Stimulated activated CD4-positive, alpha-beta T cell treated with anti-CD3 and anti-CD28 coated beads, Interleukin-15, amount 100 ng/mL, for 48 hours (primary cell): ENCODE results near the gene SKI.
A peak's percentile ranks its signal among the peaks of the same experiment; 100 is the strongest.

Experiments used
- DNase-seq, 2 donors: peaks; one replicate each; pipeline ENCODE4 v3.0.0-alpha.2; 2020; ENCODE audit warnings: low read depth in 2 of 2

SKI gene

GRCh38 chr1:2229911-2230731, 2.0 kb downstream of the SKI start:
- DNase-seq, result no peak

GRCh38 chr1:2230781-2231531, 2.8 kb downstream of the SKI start:
- no peak for DNase-seq

- DNase-seq, result peak in 1 of 2 donors; percentile 68
Observed at GRCh38 chr1:2231532-2232254, 3.6 kb downstream of the SKI start.

DNA sequence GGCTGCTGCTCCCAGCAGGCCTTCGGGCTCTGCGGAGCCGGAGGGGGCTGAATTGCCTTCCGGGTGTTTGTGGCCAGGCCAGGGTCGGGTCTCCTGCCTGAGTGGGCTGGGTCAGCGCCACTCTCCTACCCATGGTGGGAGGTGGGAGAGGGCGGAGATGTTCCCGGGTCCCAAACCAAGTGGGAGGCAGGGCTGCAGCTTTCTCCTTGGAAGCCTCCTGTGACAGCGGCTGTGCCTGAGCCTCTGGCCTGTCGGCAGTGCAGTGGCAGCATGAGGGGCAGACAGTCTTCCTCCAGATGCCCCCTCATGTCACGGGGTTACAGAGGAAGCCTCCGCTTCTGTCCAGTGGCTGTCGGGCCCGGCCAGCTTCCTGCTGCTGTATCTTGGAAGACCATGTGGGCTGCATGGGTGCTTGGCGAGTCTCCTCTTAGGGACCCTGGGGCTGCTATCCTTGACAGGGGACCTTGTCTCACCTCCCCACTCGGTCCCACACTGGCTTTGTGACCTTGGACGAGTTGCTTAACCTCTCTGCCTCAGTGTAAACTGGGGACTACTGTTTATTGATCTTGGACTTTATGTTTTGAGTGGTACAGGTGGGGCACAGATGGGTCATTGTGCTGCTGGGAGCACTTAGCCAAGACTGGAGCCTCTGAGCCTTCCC, 4.3 kb downstream of the SKI start:
- DNase-seq, result no peak

DNA sequence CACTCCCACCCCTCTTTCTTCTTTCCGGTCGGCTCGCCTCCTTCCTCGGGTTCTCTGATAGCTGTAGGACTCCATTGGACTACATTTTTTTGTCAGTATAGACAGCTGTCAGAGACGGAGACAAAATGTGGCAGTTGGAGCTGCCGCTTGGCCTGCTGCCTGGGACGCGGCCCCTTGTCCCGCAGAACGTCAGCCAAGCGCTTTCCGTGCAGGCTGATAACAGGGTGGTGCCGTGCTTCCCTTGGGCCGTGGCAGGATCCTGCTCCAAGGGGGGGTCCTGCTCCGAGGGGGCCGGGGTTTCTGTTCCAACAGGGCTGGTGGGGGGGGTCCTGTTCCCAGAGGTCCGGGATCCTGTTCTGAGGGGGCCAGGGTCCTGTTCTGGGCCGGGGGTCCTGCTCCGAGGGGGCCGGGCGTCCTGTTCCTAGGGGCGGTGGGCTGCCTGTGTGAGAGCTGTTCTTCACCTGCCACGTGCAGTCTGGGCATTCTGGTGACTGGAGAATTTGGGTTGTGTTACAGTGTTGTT, 4.9 kb downstream of the SKI start:
- DNase-seq, result no peak

DNA sequence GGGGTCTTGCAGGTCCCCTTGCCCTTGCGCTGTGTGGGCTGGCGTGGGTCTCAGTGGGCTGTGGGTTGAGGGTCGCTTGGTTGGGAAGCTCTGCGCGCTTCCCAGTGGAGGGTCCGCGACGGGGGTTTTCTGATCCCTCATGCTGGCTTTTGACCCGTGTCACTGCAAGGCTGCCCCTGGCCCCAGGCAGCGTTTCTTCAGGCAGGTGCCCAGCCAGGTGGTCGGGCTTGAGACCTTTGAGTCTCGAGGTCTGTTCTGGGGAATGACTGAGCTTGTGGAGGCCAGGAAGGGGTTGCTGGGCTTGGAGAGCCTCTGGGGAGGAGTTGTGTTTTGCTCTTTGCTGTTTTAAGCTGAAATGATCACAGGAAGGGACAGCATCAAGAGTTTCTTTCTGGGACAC, 5.3 kb downstream of the SKI start:
- DNase-seq, result no peak

DNA sequence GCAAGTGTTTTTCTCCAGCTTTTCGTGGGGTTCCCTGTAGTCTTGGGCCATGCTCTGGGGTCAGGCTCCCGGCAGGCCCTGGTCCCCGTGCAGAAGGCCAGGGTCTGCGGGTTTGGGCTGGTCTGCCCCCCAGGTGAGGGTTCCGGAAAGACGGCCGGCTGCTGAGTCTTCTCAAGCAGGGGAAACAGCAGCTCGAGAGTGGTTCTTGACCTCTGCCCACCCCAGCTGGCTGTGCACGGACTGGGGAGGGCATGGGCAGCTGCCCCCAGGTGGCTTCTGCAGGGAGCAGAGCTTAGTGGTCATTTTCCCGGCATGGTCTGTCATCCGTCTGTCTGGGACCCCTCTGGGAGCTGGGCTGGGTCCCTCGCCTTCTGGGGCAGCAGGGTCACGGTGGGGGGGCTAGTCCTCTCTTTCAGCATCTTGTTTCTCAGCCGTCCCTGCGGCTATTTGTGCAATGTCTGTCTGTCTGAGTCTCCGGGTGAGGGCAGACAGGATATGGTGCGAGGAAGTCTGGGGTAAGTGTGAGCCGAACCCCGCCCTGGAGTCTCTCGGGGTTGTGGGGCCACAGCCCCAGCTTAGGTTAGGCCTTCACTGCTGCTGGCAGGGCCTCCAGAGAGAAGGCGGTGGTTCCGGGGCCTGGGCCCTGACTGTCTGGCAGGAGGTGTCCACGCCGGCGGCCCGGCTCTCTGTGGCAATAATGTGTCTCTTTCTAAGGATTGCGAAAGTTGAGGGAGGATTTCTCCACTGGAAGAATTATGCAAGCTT, 6.1 kb downstream of the SKI start:
- peak in 1 of 2 donors; percentile 47 for DNase-seq

GRCh38 chr1:2234762-2235113, 6.6 kb downstream of the SKI start:
- no peak for DNase-seq

DNA sequence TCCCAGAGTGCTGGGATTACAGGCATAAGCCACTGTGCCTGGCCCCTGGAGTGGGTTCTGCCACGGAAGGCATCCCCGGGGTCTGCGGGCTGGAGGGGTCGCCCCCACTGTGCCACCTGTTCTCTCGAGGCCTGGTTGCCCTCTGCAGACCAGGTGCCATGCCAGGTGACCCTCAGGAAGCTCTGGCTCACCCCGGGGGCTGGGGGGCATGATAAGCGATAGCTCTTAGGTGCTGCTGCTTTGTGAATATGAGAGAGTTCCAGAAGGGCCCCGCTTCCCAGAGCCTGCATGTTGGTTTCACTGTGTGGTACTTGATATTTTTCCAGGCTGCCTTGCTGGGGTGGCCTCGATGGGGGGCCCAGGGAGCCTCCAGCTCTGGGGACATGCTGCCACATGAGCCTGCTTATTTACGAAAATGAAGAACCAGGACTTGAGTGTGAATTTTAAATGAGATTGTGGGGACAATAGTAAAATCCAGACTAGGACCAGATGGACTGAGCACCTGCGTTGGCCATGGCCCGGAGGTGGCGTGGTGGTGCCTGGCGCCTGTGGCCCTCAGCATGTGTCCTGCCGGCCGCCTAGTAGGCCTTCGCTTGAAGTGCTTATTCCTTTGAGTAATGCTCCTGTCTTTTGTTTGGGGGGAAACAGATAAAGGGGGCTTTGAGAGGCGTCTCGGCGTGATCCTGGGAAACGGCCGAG, 7.3 kb downstream of the SKI start:
- no peak for DNase-seq

- DNase-seq, result no peak
Observed at GRCh38 chr1:2236695-2237677, 8.9 kb downstream of the SKI start.

DNA sequence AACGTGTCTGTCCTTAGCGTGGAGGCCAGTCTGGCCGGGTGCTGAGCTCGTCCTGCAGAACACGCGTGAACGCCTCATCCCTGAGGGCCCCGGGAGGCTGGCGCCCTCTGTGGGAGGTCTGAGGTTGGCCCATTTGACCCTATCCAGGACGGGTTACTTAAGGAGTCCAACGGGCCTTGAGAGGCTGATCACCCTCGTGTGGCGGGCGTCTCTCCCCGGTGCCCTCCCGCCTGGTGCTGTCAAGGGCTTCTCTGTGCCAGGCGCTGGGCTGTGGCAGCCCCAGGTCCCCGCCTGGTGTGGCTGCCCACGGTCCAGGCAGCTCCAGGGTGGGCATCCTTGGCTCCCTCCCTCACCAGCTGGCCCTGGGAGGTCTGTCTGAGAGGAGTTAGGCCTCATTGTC, 9.7 kb downstream of the SKI start:
- DNase-seq, result no peak

DNA sequence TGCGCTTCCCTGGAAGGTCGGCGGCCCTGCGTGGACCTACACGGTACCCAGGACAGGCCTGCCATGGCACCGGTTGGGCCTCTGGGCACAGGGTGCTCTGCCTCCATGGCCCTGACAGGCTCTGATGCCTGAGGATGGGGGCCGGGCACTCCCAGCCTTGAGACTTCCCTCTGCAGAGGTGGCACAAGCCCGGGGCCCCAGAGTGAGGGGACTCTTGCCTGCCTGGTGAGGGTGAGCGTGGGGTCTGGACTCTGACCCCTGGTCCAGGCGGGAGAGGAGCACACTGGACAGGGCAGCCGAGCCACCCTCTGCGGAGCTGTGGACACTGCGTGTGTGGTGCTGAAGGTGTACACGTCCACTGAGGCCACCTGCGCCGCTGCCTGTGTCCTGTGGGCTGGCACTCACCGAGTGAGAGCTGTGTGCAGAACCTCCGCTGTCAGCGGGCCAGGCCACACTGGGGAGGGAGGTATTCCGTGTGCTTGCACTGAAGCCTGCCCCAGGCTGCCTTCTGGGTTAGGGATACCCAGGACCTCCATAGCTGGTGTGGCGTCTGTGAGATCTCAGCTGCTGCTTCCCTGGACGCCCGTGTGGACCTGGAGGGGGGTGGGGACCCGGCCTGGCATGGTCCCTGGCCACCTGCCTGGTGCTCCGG, 10.4 kb downstream of the SKI start:
- no peak for DNase-seq

GRCh38 chr1:2239013-2239370, 10.9 kb downstream of the SKI start:
- DNase-seq, result no peak

DNA sequence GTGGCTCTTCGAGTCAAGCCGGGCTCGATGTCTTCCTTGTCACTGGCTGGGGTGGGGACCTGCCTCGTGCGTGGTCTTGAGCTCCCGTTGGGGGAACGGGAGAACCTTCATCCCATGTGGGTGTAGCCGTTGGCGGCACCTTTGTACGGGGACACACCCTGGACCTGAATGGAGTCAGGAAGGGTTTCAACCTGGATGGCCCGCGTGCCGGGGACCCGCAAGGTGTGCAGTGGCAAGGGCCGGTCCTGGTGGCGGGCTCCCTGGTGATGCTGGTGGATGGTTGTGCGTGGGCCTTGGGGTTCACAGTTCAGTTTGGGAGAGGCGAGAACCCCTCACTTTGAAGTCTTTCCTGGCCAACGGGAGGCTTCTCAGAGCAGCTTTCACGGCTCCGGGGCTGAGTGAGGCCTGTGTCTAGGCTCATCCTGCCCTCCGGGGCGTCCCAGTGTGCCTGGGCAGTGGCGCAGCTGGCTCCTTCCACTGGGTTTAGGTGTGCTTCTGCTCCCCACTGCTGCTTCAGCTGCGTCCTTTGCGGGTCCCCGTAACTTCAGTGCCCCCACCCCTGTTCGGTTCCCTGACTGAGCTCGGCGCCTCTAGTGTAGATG, 11.4 kb downstream of the SKI start:
- DNase-seq, result no peak

DNA sequence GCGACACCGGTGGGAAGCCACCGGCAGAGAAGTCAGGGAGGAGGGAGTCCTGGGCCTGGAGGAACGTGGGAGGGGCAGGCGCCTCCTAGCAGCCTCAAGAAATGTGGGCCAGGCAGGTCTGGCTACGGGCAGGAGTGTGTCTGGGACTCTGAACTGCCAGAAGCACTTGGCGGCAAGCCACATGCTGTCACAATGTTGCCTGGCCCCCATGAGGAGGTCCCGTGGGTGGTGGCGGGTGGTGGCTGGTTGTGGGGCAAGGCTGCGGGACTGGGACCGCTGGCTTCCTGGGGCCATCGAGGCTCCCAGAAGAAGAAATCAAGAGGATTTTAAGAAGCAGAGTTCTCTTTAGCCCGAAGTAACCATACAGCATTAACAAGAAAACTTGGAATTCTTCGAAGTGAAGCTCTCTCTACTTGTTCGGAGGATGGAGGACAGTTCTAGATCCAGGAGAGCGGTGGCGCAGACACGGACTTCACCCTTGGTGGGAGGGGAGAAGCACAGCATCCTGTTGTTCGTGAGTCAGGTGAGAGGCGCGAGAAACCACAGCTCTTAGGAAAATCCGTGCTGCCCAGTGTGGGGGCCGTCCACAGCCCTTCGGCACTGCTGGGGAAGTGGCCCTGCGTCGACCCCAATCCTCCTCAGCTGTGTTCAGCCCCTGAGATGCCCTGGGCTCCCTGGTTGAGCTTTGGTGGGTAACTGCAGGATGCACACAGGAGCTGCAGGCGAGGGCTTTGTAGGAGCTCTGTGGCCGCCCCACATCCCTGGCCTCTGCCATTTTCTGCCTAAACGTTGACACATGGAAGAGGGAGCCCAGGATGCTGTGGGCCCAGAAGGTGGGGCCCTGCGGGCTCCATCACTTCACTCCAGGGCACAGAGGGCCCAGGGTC, 12.4 kb downstream of the SKI start:
- no peak for DNase-seq

GRCh38 chr1:2241820-2242219, 13.7 kb downstream of the SKI start:
- DNase-seq, result no peak
